ENCODE data around the gene TPPP.

The TPPP gene

DNA sequence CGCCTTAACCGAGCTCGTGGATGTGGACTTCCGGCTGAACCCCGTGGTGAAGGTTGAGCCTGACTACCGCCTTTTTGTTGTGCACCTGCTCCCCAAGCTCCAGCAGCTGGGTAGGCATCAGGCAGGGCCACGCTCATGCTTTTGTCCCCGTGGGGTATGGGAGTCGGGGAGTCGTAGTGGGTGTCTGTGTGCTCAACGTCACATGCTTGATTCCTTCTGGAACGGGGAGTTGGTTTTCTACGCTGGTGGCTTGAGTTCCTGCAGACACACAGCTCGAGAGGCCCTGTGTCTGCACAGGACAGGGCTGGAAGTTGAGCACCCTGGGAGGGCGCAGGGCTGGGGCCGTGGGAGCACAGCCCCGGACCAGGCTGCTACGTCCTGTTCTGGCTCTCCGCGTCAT, 73.0 kb downstream of the TPPP start:
- H3K9me3 ChIP-seq (ENCODE audit: control insufficient read depth, insufficient read depth, low read depth, low read length) = no peaks in the 10 kb centered on the region
- H3K9ac ChIP-seq (ENCODE audit: low read length) = no peak overlapping the region
- H3K27ac ChIP-seq (ENCODE audit: low read depth, low read length) = no peak overlapping the region
- no peaks in the 10 kb centered on the region for H3K4me1 ChIP-seq (ENCODE audit: control insufficient read depth, insufficient read depth, low read length)
- no peak overlapping the region for H3K4me3 ChIP-seq (ENCODE audit: low read depth, low read length)
- H3K36me3 ChIP-seq (ENCODE audit: control insufficient read depth, insufficient read depth, low read length) = peaks cover 67% of the 10 kb centered on the region
- H3K27me3 ChIP-seq (ENCODE audit: control insufficient read depth, insufficient read depth, low read length) = no peaks in the 10 kb centered on the region

DNA sequence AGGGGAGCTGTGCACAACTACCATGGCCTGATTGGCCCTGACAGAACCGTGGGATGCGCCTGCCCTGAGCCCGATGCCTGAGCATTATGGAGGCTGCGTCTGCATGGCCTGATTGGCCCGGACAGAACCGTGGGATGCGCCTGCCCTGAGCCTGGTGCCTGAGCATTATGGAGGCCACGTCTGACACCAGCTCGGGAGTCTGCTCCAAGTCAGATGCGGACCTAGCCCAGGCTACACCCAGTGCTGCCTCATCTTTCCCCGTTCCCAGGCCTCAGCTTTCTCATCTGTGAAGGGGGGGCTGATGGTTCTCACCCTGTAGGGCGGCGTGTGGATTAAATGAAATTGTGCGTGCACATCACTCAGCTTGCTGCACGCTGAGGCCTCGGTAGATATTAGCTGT, 73.7 kb downstream of the TPPP start:
- no peak overlapping the region for H3K9ac ChIP-seq (ENCODE audit: low read length)

DNA sequence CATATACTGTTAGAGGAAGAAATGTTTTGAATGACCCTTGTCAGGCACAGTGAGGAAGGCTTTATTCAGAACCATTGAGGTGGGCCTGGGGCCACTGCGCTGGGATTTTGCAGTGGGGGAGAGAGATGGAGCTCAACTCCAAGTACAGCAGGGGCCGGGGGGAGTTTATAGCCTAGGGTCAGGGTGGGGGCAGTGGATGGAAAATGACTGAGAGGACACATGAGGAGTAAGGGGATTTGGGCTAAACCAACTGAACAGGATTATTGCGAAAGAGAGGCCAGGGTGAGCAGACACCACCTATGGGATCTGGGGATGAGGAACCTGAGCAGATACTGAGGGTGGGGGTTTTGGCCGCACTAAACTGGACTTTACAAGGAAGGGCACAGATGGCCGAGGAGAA, 74.7 kb downstream of the TPPP start:
- Histone ChIP-seq H3K4me1 (ENCODE audit: control insufficient read depth, insufficient read depth, low read length) (no peaks in the 10 kb centered on the region), H3K27ac (ENCODE audit: low read depth, low read length) (no peak overlapping the region), H3K9ac (ENCODE audit: low read length) (no peak overlapping the region), H3K9me3 (ENCODE audit: control insufficient read depth, insufficient read depth, low read depth, low read length) (no peaks in the 10 kb centered on the region), H3K4me3 (ENCODE audit: low read depth, low read length) (no peak overlapping the region), H3K27me3 (ENCODE audit: control insufficient read depth, insufficient read depth, low read length) (no peaks in the 10 kb centered on the region), H3K36me3 (ENCODE audit: control insufficient read depth, insufficient read depth, low read length) (peaks cover 50% of the 10 kb centered on the region)

More for the DNA sequence above, 73.7 kb downstream of the TPPP start:
- H3K4me1 ChIP-seq (ENCODE audit: control insufficient read depth, insufficient read depth, low read length) = no peaks in the 10 kb centered on the region
- peaks cover 60% of the 10 kb centered on the region for H3K36me3 ChIP-seq (ENCODE audit: control insufficient read depth, insufficient read depth, low read length)
- H3K27ac ChIP-seq (ENCODE audit: low read depth, low read length) = no peak overlapping the region
- H3K27me3 ChIP-seq (ENCODE audit: control insufficient read depth, insufficient read depth, low read length) = no peaks in the 10 kb centered on the region
- no peak overlapping the region for H3K4me3 ChIP-seq (ENCODE audit: low read depth, low read length)
- H3K9me3 ChIP-seq (ENCODE audit: control insufficient read depth, insufficient read depth, low read depth, low read length) = no peaks in the 10 kb centered on the region

DNA sequence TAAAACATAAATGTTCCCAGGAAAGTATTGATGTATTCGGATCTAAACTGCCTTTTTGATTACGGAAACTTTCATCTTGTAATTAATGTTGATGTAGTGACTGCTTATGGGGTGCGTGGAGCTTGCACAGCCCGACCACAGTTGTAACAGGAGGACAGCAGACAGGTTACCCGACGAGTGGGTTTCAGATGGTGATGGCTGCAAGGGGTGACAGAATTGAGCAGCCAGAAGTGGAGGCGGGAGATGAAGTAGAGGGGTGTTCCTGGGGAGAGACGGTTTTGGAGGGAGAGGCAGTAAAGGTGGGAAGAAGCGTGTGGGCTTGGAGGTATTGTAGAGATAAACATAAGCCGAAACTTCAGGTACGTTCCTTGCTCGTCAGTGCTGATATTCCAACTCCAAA, 75.3 kb downstream of the TPPP start:
- no peak overlapping the region for H3K9ac ChIP-seq (ENCODE audit: low read length)
- no peaks in the 10 kb centered on the region for H3K27me3 ChIP-seq (ENCODE audit: control insufficient read depth, insufficient read depth, low read length)
- no peaks in the 10 kb centered on the region for H3K9me3 ChIP-seq (ENCODE audit: control insufficient read depth, insufficient read depth, low read depth, low read length)
- no peaks in the 10 kb centered on the region for H3K4me1 ChIP-seq (ENCODE audit: control insufficient read depth, insufficient read depth, low read length)
- H3K36me3 ChIP-seq (ENCODE audit: control insufficient read depth, insufficient read depth, low read length) = peaks cover 44% of the 10 kb centered on the region
- H3K4me3 ChIP-seq (ENCODE audit: low read depth, low read length) = no peak overlapping the region
- H3K27ac ChIP-seq (ENCODE audit: low read depth, low read length) = no peak overlapping the region

DNA sequence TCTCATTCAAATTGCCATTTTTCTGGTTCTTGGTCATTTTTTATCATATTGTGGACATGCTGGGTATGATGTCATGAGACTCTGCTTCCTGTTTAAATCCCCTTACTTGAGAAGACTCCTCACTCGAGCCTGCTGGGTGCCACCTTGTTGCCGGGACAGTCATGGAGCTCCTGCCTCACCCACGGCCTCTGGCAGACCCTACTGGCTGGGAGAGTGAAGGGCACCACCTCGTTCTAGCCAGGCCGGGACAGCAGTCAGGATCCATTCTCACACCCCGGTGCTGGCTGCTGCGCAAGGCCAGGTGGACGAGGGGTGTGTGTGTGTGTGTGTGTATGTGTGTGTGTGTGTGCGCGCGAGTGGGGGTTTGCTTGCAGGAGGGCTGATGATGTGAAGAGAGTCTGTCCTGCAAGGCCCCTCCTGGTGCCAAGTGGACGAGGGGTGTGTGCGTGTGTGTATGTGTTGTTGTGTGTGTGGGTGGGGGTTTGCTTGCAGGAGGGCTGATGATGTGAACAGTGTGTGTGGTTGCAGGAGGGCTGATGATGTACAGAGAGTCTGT, 76.6 kb downstream of the TPPP start:
- Histone ChIP-seq H3K9ac (ENCODE audit: low read length) (no peak overlapping the region), H3K27ac (ENCODE audit: low read depth, low read length) (no peak overlapping the region), H3K27me3 (ENCODE audit: control insufficient read depth, insufficient read depth, low read length) (no peaks in the 10 kb centered on the region), H3K4me3 (ENCODE audit: low read depth, low read length) (no peak overlapping the region), H3K4me1 (ENCODE audit: control insufficient read depth, insufficient read depth, low read length) (no peaks in the 10 kb centered on the region), H3K9me3 (ENCODE audit: control insufficient read depth, insufficient read depth, low read depth, low read length) (no peaks in the 10 kb centered on the region), H3K36me3 (ENCODE audit: control insufficient read depth, insufficient read depth, low read length) (peaks cover 32% of the 10 kb centered on the region)

DNA sequence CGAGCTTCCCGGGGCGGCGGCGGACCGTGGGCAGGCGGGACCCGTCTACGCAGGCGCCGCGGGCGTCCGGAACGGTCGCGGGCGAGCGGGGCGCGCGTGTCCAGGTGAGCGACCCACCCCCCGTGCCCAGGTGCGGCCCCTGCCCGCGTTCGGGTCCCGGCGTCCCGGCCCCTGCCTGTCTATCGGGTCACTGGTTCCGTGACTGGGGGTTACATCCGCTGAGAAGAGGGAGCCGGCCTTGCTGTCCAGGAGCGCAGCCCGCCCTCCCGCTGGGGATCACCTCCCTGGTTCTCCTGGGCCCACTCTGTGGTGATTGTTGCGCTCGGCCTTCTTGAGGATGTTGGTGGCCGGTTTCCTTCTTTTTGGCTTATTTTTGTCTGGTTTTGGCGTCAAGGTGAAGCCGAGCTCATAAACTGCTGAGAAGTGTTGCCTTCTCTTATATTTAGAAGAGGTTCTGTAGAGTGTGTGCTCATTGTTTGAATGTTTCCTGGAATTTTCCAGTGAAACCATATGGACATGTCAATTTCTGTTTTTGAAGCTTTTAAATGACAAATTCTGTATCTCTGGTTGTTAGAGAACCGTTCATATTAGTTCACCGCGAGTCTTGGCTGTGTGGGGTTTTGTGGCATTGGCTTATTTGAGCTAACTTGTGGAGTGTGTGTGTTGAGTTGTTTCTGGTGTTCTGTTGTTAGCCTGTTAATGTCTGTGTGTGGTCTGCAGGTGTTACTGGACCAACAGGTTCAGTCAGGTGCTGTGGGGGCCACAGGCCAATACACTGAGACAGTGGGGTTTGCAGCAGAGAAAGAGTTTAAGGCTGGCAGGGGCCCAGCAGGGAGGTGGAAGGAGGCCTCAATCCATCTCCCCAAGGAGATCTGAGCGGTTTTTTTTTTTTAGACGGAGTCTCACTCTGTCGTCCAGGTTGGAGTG, 80.4 kb downstream of the TPPP start:
- 0 out of 2 replicates have a peak, but pooled peaks cover 5% of the 10 kb centered on the region for H3K27me3 ChIP-seq (ENCODE audit: control insufficient read depth, insufficient read depth, low read length)
- H3K36me3 ChIP-seq (ENCODE audit: control insufficient read depth, insufficient read depth, low read length) = no peaks in the 10 kb centered on the region
- H3K9ac ChIP-seq (ENCODE audit: low read length) = peak overlapping the region; percentile 77
- H3K9me3 ChIP-seq (ENCODE audit: control insufficient read depth, insufficient read depth, low read depth, low read length) = no peaks in the 10 kb centered on the region
- peak overlapping the region; percentile 96 for H3K4me3 ChIP-seq (ENCODE audit: low read depth, low read length)
- H3K27ac ChIP-seq (ENCODE audit: low read depth, low read length) = peak overlapping the region; percentile 58; the same call in 1 of the 2 replicates
- no peaks in the 10 kb centered on the region; the same call in 1 of the 2 replicates for H3K4me1 ChIP-seq (ENCODE audit: control insufficient read depth, insufficient read depth, low read length)

DNA sequence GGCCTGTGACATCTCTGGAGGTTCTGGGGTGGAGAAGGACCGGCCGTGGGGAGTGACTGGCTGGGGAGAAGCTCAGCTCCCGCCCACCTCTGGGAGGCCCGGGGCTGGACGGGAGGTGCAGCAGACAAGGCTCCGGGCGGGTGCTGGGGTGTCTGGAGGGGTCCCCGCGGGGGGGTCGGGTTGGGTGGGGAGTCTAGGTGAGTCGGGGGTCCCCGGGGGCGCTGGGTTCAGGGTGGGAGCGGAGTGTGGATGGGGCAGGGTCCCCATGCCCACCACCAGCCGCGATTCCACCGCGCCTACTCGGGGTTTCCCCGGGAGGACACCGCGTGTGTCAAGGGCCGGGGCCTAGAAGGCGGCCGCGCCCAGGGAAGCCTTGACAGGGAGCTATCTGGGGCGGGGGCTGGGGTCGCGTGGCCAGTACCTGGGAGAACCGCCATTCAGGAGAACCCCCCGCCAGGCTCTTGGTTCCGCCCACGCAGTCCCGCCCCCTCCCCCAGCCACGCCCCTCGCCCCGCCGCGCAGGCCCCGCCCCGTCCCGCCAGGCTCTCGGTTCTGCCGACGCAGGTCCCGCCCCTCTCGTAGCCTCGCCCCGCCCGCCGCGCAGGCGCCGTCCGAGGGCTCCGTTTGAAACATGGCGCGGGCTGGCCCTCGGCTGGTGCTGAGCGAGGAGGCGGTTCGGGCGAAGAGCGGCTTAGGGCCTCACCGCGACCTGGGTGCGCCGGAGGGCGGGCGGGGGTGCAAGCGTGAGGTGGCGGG, 81.2 kb downstream of the TPPP start, which contains the start of gene CEP72:
CEP72 (plus strand) TSS at position 610 of the 756 bp plus-strand sequence; CDS start at position 632, 22 bp downstream.
- Histone ChIP-seq H3K27me3 (ENCODE audit: control insufficient read depth, insufficient read depth, low read length) (0 out of 2 replicates have a peak, but pooled peaks cover 5% of the 10 kb centered on the region), H3K4me1 (ENCODE audit: control insufficient read depth, insufficient read depth, low read length) (no peaks in the 10 kb centered on the region; the same call in 1 of the 2 replicates), H3K27ac (ENCODE audit: low read depth, low read length) (peak within 1 kb of the TSS; percentile 58; the same call in 1 of the 2 replicates), H3K36me3 (ENCODE audit: control insufficient read depth, insufficient read depth, low read length) (no peaks in the 10 kb centered on the region), H3K4me3 (ENCODE audit: low read depth, low read length) (peak within 1 kb of the TSS; percentile 96), H3K9me3 (ENCODE audit: control insufficient read depth, insufficient read depth, low read depth, low read length) (no peaks in the 10 kb centered on the region), H3K9ac (ENCODE audit: low read length) (peak within 1 kb of the TSS; percentile 77)

DNA sequence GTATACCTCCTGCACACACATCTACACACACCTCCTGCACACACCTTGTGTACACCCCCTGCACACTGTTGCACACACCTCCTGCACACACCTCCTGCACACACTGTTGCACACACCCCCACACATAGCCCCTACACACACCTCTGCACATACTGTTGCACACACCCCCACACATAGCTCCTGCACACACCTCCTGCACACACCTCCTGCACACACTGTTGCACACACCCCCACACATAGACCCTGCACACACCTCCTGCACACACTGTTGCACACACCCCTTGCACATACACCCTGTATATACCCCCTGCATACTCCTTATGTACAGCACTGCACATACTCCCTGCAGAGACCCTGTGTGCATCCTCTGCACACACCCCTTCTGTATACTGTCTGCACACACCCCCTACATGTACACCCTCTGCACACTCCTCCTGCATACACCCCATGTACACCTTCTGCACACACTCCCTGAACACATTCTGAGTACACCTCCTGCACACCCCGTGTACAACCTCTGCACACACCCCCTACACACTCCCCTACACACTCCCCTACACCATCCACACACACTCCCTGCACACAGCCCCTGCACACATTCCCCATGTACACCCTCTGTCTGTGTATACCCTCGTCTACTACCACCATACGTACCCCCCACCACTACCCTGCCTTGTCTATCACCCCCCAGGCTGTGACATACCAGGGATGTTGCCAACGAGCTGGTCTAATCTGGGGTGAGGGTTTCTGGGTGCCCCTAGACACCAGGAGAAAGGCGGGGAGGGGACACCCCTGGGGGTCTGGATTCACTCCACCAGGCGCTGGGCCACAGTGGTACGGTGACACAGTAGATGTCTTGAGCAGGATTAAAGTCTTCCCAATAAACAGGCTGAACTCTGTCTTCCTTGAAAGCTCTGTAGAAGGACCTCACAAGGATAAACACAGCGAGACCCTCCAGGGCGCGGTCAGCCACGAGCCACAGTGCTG, 82.1 kb downstream of the TPPP start:
- peak overlapping the region; percentile 77 for H3K4me3 ChIP-seq (ENCODE audit: low read depth, low read length)
- H3K27me3 ChIP-seq (ENCODE audit: control insufficient read depth, insufficient read depth, low read length) = 0 out of 2 replicates have a peak, but pooled peaks cover 5% of the 10 kb centered on the region
- no peaks in the 10 kb centered on the region for H3K9me3 ChIP-seq (ENCODE audit: control insufficient read depth, insufficient read depth, low read depth, low read length)
- H3K36me3 ChIP-seq (ENCODE audit: control insufficient read depth, insufficient read depth, low read length) = no peaks in the 10 kb centered on the region
- H3K27ac ChIP-seq (ENCODE audit: low read depth, low read length) = no peak overlapping the region
- H3K4me1 ChIP-seq (ENCODE audit: control insufficient read depth, insufficient read depth, low read length) = no peaks in the 10 kb centered on the region; the same call in 1 of the 2 replicates
- no peak overlapping the region for H3K9ac ChIP-seq (ENCODE audit: low read length)

DNA sequence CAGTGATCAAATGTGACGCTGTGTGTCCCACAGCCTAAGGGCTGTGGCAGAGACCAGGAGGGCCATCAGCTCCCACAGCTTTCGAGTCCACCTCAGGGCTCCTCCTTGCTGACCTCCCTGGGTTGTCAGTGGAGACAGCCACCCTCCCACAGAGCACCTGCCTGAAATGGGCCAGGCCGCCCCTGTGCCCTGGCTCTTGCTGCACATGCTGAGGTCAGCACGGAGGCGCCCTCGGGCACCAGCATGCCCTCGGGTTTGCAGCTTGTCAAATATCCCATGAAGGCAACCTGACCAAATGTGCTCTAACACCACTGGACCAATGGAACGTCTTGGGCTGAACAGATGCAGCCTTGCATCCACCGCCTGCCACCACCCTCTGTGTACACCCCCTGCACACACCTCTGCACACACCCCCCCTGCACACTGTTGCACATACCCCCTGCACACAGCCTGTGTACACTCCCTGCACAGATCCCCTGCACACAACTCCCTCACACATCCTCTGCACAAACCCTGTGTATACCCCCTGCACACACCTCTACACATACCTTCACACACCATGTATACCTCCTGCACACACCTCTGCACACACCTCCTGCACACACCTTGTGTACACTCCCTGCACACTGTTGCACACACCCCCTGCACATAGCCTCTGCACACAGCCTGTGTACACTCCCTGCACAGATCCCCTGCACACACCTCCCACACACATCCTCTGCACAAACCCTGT, 83.0 kb downstream of the TPPP start:
- Histone ChIP-seq H3K9ac (ENCODE audit: low read length) (no peak overlapping the region), H3K9me3 (ENCODE audit: control insufficient read depth, insufficient read depth, low read depth, low read length) (no peaks in the 10 kb centered on the region), H3K4me1 (ENCODE audit: control insufficient read depth, insufficient read depth, low read length) (no peaks in the 10 kb centered on the region; the same call in 1 of the 2 replicates), H3K27ac (ENCODE audit: low read depth, low read length) (no peak overlapping the region), H3K4me3 (ENCODE audit: low read depth, low read length) (no peak overlapping the region), H3K36me3 (ENCODE audit: control insufficient read depth, insufficient read depth, low read length) (no peaks in the 10 kb centered on the region), H3K27me3 (ENCODE audit: control insufficient read depth, insufficient read depth, low read length) (0 out of 2 replicates have a peak, but pooled peaks cover 5% of the 10 kb centered on the region)

Data from HUES6 (cell line).